Astrocyte (in vitro differentiated cells and primary cell): ENCODE measurements around the gene FARS2.

Experiments
- EZH2 ChIP-seq: IDR thresholded peaks from 2 replicates; pipeline ENCODE4 v1.6.1; 2012; ENCODE audit warnings: mild to moderate bottlenecking, low read length, inconsistent platforms; ENCODE audit not compliant: insufficient read depth
- TF ChIP-seq, protein P1 (sequence below): IDR thresholded peaks from 2 replicates; pipeline ENCODE4 v1.5.1; 2011; ENCODE audit warnings: low read depth, mild to moderate bottlenecking, inconsistent platforms, low read length, moderate library complexity; ENCODE audit not compliant: insufficient read depth

DNA sequence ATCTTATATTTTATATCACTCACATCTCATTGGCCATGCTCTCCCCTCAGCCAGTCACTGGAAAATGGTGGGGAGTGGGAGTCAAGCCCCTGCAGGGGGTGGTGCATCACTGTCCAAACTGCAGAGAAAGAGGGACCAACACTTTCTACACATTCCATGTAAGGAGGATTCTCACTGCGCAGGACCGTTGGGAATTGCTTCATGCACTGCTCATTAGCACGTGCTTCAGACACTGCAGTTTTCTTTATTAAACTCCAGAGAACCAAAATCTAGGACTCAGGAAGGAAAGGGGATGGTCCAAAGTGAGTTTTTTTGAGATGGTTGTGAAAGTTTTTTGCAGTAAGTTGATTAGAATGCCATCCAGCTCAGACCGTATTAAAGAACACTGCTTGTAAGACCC, 269.8 kb downstream of the FARS2 start:
- TF ChIP-seq, protein P1, sequence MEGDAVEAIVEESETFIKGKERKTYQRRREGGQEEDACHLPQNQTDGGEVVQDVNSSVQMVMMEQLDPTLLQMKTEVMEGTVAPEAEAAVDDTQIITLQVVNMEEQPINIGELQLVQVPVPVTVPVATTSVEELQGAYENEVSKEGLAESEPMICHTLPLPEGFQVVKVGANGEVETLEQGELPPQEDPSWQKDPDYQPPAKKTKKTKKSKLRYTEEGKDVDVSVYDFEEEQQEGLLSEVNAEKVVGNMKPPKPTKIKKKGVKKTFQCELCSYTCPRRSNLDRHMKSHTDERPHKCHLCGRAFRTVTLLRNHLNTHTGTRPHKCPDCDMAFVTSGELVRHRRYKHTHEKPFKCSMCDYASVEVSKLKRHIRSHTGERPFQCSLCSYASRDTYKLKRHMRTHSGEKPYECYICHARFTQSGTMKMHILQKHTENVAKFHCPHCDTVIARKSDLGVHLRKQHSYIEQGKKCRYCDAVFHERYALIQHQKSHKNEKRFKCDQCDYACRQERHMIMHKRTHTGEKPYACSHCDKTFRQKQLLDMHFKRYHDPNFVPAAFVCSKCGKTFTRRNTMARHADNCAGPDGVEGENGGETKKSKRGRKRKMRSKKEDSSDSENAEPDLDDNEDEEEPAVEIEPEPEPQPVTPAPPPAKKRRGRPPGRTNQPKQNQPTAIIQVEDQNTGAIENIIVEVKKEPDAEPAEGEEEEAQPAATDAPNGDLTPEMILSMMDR = no peak
- no peak for TF ChIP-seq EZH2
